ENCODE results near the gene HSD17B12.

DNA sequence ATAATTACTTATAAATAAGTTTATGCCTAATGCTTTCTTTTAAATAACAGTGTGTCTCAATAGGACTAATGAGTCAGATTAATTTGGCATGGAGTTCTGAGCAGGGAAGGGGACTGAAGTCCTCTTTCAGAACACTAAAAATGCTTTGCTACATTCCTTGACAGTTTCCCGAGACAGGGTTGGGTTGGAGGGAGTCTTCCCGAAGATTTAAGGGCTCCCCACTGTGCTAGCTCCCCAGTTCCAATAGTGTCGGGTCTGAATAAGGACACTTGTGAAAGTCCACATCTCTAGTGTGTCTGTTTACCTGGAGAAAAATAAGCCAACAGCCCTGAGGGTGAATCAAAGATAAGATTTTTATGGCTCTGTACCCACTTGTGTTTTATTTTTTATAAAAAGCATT is 41.8 kb upstream of the HSD17B12 start:
- TF ChIP-seq ZFX (IDR thresholded peaks at IDR 0.05; ENCODE audit: borderline replicate concordance), result no peak
- TF ChIP-seq, protein P1, sequence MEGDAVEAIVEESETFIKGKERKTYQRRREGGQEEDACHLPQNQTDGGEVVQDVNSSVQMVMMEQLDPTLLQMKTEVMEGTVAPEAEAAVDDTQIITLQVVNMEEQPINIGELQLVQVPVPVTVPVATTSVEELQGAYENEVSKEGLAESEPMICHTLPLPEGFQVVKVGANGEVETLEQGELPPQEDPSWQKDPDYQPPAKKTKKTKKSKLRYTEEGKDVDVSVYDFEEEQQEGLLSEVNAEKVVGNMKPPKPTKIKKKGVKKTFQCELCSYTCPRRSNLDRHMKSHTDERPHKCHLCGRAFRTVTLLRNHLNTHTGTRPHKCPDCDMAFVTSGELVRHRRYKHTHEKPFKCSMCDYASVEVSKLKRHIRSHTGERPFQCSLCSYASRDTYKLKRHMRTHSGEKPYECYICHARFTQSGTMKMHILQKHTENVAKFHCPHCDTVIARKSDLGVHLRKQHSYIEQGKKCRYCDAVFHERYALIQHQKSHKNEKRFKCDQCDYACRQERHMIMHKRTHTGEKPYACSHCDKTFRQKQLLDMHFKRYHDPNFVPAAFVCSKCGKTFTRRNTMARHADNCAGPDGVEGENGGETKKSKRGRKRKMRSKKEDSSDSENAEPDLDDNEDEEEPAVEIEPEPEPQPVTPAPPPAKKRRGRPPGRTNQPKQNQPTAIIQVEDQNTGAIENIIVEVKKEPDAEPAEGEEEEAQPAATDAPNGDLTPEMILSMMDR (IDR thresholded peaks at IDR 0.05), result no peak
